K562 (cell line): ENCODE measurements around the gene TJP2.

Experiments
- ARID2 ChIP-seq: fragments of 450-650 bp; IDR thresholded peaks from 2 replicates; pipeline ENCODE4 v1.6.1; 2017; ENCODE audit warnings: antibody characterized with exemption, mild to moderate bottlenecking
- CAMTA2 ChIP-seq: fragments of 250-450 bp; sonication (Bioruptor Pico); conservative IDR thresholded peaks from 2 replicates; pipeline ENCODE4 v1.5.1; 2022
- CBFA2T2 ChIP-seq: fragments of 450-650 bp; conservative IDR thresholded peaks from 2 replicates; pipeline ENCODE4 v1.6.1; 2017; ENCODE audit warnings: mild to moderate bottlenecking
- FOXP1 ChIP-seq: sonication (generic); formaldehyde crosslinking; IDR thresholded peaks from 2 replicates; pipeline ENCODE4 v1.8.0; 2022; ENCODE audit warnings: mild to moderate bottlenecking, missing genetic modification reagents
- MXI1 ChIP-seq: IDR thresholded peaks from 2 replicates; pipeline ENCODE4 v1.6.1; 2011; ENCODE audit warnings: low read depth, mild to moderate bottlenecking, improper control_type of control experiment, low read length
- NR1H2 ChIP-seq: sonication (generic); formaldehyde crosslinking; IDR thresholded peaks from 2 replicates; pipeline ENCODE4 v1.4.0; 2020; ENCODE audit warnings: mild to moderate bottlenecking, missing genetic modification reagents
- SIN3A ChIP-seq, 2 experiments: fragments of 150-350 bp in 1 of 2; IDR thresholded peaks; 2 replicates each; pipeline ENCODE4 v1.6.1; 2011 to 2016; ENCODE audit warnings: borderline replicate concordance in 2 of 2, low read depth in 2 of 2, low read length in 2 of 2, mild to moderate bottlenecking in 2 of 2, moderate library complexity in 2 of 2; ENCODE audit not compliant: control insufficient read depth in 1 of 2
- SP2 ChIP-seq: IDR thresholded peaks from 2 replicates; pipeline ENCODE4 v1.6.1; 2011; ENCODE audit warnings: mild to moderate bottlenecking, low read depth, low read length, moderate library complexity; ENCODE audit not compliant: poor library complexity, severe bottlenecking; ENCODE audit errors: extremely low read depth
- ZNF408 ChIP-seq: fragments of 250-450 bp; sonication (Bioruptor Pico); IDR thresholded peaks from 2 replicates; pipeline ENCODE4 v1.4.0; 2020; ENCODE audit warnings: low read depth, mild to moderate bottlenecking, moderate library complexity
- TF ChIP-seq, protein P1 (sequence below), 3 experiments: IDR thresholded peaks in 2 of 3; conservative IDR thresholded peaks in 1 of 3; 2 replicates each; pipeline ENCODE4 v1.5.1; 2011 to 2012; ENCODE audit warnings: low read length in 3 of 3, mild to moderate bottlenecking in 3 of 3, control low read depth in 2 of 3, improper control_type of control experiment in 1 of 3, inconsistent platforms in 1 of 3, low read depth in 1 of 3, mixed read lengths in 1 of 3, moderate library complexity in 1 of 3; ENCODE audit not compliant: insufficient read depth in 2 of 3
- TF ChIP-seq, protein P2 (sequence below): sonication (generic); formaldehyde crosslinking; IDR thresholded peaks from 2 replicates; pipeline ENCODE4 v1.9.0; 2022; ENCODE audit warnings: mild to moderate bottlenecking, missing genetic modification reagents
- TF ChIP-seq, protein P3 (sequence below): sonication (generic); formaldehyde crosslinking; IDR thresholded peaks from 2 replicates; pipeline ENCODE4 v1.8.0; 2022; ENCODE audit warnings: mild to moderate bottlenecking, missing genetic modification reagents, borderline replicate concordance

DNA sequence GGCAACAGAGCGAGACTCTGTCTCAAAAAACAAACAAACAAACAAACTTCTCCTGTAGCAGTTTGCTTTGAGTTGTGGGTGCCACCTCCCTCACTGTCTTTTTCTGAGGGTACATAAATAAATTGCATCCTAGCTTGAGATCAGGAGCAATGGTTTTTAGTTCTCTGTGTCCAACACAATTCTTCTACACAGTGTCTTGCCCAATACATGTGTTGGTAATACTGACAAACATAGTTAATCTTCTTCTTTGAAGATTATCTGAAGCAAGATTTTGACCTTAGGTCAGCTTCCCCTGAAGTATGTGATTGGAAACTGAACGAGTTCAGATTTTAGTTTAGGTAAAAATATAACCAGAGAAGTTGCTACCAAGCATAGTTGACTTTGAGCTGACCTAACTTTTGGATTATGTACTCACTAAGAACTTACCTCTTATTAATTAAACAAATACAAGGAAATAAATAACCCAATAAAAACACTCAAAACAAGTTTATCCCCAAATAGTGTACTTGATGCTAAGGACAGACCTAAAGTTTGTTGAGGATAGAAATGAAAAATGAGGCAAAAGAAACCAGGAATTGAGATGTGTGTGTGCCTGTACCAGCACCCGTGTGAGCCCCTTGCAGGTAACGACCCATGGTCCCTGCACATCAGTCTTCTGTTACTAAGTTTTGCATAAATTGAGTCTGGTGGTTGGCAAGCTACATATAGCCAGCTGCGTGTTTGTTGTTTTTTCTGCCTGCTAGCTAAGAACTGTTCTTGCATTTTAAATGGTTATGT, 16.2 kb downstream of the TJP2 start:
- TF ChIP-seq SP2: no peak
- TF ChIP-seq NR1H2 (CRISPR knock-in tag): no peak
- TF ChIP-seq, protein P1, sequence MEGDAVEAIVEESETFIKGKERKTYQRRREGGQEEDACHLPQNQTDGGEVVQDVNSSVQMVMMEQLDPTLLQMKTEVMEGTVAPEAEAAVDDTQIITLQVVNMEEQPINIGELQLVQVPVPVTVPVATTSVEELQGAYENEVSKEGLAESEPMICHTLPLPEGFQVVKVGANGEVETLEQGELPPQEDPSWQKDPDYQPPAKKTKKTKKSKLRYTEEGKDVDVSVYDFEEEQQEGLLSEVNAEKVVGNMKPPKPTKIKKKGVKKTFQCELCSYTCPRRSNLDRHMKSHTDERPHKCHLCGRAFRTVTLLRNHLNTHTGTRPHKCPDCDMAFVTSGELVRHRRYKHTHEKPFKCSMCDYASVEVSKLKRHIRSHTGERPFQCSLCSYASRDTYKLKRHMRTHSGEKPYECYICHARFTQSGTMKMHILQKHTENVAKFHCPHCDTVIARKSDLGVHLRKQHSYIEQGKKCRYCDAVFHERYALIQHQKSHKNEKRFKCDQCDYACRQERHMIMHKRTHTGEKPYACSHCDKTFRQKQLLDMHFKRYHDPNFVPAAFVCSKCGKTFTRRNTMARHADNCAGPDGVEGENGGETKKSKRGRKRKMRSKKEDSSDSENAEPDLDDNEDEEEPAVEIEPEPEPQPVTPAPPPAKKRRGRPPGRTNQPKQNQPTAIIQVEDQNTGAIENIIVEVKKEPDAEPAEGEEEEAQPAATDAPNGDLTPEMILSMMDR (IDR thresholded peaks at IDR 0.05 in 2 of 3, conservative IDR thresholded peaks at IDR 0.05 in 1 of 3; ENCODE audit: insufficient read depth in 2 of 3, low read depth in 1 of 3, low read length in 3 of 3): no peak
- TF ChIP-seq, protein P2, sequence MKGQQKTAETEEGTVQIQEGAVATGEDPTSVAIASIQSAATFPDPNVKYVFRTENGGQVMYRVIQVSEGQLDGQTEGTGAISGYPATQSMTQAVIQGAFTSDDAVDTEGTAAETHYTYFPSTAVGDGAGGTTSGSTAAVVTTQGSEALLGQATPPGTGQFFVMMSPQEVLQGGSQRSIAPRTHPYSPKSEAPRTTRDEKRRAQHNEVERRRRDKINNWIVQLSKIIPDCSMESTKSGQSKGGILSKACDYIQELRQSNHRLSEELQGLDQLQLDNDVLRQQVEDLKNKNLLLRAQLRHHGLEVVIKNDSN (CRISPR knock-in tag): no peak
- no peak for TF ChIP-seq FOXP1 (CRISPR knock-in tag)
- no peak for TF ChIP-seq CBFA2T2
- no peak for TF ChIP-seq SIN3A (IDR thresholded peaks at IDR 0.05; ENCODE audit: borderline replicate concordance in 2 of 2, control insufficient read depth in 1 of 2, low read depth in 2 of 2, low read length in 2 of 2)
- TF ChIP-seq, protein P3, sequence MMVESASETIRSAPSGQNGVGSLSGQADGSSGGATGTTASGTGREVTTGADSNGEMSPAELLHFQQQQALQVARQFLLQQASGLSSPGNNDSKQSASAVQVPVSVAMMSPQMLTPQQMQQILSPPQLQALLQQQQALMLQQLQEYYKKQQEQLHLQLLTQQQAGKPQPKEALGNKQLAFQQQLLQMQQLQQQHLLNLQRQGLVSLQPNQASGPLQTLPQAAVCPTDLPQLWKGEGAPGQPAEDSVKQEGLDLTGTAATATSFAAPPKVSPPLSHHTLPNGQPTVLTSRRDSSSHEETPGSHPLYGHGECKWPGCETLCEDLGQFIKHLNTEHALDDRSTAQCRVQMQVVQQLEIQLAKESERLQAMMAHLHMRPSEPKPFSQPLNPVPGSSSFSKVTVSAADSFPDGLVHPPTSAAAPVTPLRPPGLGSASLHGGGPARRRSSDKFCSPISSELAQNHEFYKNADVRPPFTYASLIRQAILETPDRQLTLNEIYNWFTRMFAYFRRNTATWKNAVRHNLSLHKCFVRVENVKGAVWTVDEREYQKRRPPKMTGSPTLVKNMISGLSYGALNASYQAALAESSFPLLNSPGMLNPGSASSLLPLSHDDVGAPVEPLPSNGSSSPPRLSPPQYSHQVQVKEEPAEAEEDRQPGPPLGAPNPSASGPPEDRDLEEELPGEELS (CRISPR knock-in tag): no peak
- TF ChIP-seq ZNF408 (CRISPR knock-in tag): no peak
- no peak for TF ChIP-seq CAMTA2 (CRISPR knock-in tag)
- no peak for TF ChIP-seq MXI1
- no peak for TF ChIP-seq ARID2
